Right atrium auricular region (tissue), 2 donors: ENCODE data around the gene CALM1. TPM values are rescaled to one million over a fixed set of nuclear protein-coding genes. Genes with fewer than 3 reads are reported as not detected.
A peak's percentile ranks its signal among the peaks of the same experiment; 100 is the strongest.

ENCODE experiments used
- DNase-seq: peaks from one replicate; pipeline ENCODE4 v3.0.0-alpha.2; 2019; ENCODE audit warnings: low spot score
- H3K27ac ChIP-seq, 2 donors: fragments of 200-600 bp; sonication (generic); 1 replicate in 1 of 2; 2 replicates in 1 of 2; pipeline ENCODE4 v1.5.1; 2016 to 2019
- H3K27me3 ChIP-seq, 2 donors: fragments of 200-600 bp; sonication (generic); one replicate each; pipeline versions ENCODE4 v1.5.1 to v1.6.0; 2017 to 2019
- H3K36me3 ChIP-seq: fragments of 200-600 bp; sonication (generic); one replicate; pipeline ENCODE4 v1.5.1; 2016
- H3K4me1 ChIP-seq, 2 donors: fragments of 200-600 bp; sonication (generic); one replicate each; pipeline versions ENCODE4 v1.5.1 to v1.6.0; 2017 to 2019
- H3K4me3 ChIP-seq, 2 donors: fragments of 200-600 bp; sonication (generic); 1 replicate in 1 of 2; 2 replicates in 1 of 2; pipeline ENCODE4 v1.5.1; 2017 to 2019; ENCODE audit warnings: mild to moderate bottlenecking in 1 of 2, moderate library complexity in 1 of 2
- H3K9me3 ChIP-seq, 2 donors: fragments of 200-600 bp; sonication (generic); one replicate each; pipeline ENCODE4 v1.5.1; 2019
- CTCF ChIP-seq, 2 donors: fragments of 200-600 bp; sonication (generic); IDR thresholded peaks; one replicate each; pipeline ENCODE4 v1.5.1; 2019; ENCODE audit warnings: antibody characterized with exemption in 2 of 2
- total RNA-seq, 2 donors: library from RNA; depleted of rRNA; stranded (reverse); fragments of >200 nt; gene quantifications; one replicate each; pipeline ENCODE4 v1.1.0, GENCODE V29; 2016

Gene CALM1
- total RNA-seq, result 100 to 1,000 TPM; 409 to 443 TPM

GRCh38 chr14:90396341-90397339 is at the start of gene CALM1:
Gene CALM1 (plus strand): TSS chr14:90397029. CDS start chr14:90397231, 202 bp downstream.
- peak within 1 kb of the TSS; percentile 77 to 98 for H3K4me3 ChIP-seq
- TF ChIP-seq CTCF (IDR thresholded peaks at IDR 0.05), result no peak

GRCh38 chr14:90348270-90348669 is 48.6 kb upstream of the CALM1 start:
- no peak for TF ChIP-seq CTCF (IDR thresholded peaks at IDR 0.05)

More at GRCh38 chr14:90396341-90397339, at the start of gene CALM1:
- Histone ChIP-seq H3K27ac (peak within 1 kb of the TSS; percentile 87 to 93), H3K36me3 (peaks cover 18% of the 10 kb centered on the region), H3K27me3 (no peaks in the 10 kb centered on the region), H3K4me1 (peaks cover 0 to 39% of the 10 kb centered on the region in 2 donors), H3K9me3 (no peaks in the 10 kb centered on the region)
- peak; percentile 92 for DNase-seq

GRCh38 chr14:90349739-90350138 is 47.1 kb upstream of the CALM1 start:
- Histone ChIP-seq H3K9me3 (no peaks in the 10 kb centered on the region), H3K27ac (no peak overlapping the region), H3K4me3 (no peak overlapping the region), H3K4me1 (no peaks in the 10 kb centered on the region), H3K36me3 (no peaks in the 10 kb centered on the region), H3K27me3 (no peaks in the 10 kb centered on the region)
- no peak for DNase-seq
- TF ChIP-seq CTCF (IDR thresholded peaks at IDR 0.05), result no peak

More at GRCh38 chr14:90348270-90348669, 48.6 kb upstream of the CALM1 start:
- no peak for DNase-seq
- Histone ChIP-seq H3K4me3 (no peak overlapping the region), H3K27ac (no peak overlapping the region), H3K36me3 (no peaks in the 10 kb centered on the region), H3K9me3 (no peaks in the 10 kb centered on the region), H3K27me3 (no peaks in the 10 kb centered on the region), H3K4me1 (no peaks in the 10 kb centered on the region)

- Histone ChIP-seq H3K9me3 (no peaks in the 10 kb centered on the region), H3K27ac (no peak overlapping the region), H3K36me3 (no peaks in the 10 kb centered on the region), H3K27me3 (no peaks in the 10 kb centered on the region), H3K4me1 (no peaks in the 10 kb centered on the region), H3K4me3 (no peak overlapping the region)
- no peak for DNase-seq
- no peak for TF ChIP-seq CTCF (IDR thresholded peaks at IDR 0.05)
Measured at GRCh38 chr14:90354551-90355298, 42.1 kb upstream of the CALM1 start.

- no peaks in the 10 kb centered on the region for H3K27me3 ChIP-seq
- no peak for DNase-seq
- no peaks in the 10 kb centered on the region for H3K36me3 ChIP-seq
- no peaks in the 10 kb centered on the region for H3K9me3 ChIP-seq
- no peak overlapping the region for H3K4me3 ChIP-seq
- no peak for TF ChIP-seq CTCF (IDR thresholded peaks at IDR 0.05)
- H3K27ac ChIP-seq, result no peak overlapping the region
- H3K4me1 ChIP-seq, result no peaks in the 10 kb centered on the region
Measured at GRCh38 chr14:90355540-90356518, 41.0 kb upstream of the CALM1 start.
